Thyroid gland (tissue), 4 donors: ENCODE results near the gene PRRG2. TPM values are rescaled to one million over a fixed set of nuclear protein-coding genes. Genes with fewer than 3 reads are reported as not detected.

ENCODE experiments used
- DNase-seq, 2 donors: peaks; one replicate each; pipeline ENCODE4 v3.0.0-alpha.2; 2019
- H3K27ac ChIP-seq, 3 donors: fragments of 200-600 bp; sonication (generic); 1 replicate in 2 of 3; 2 replicates in 1 of 3; pipeline ENCODE4 v1.5.1; 2016 to 2019; ENCODE audit warnings: mild to moderate bottlenecking in 1 of 3, moderate library complexity in 1 of 3
- H3K27me3 ChIP-seq: fragments of 200-600 bp; sonication (generic); one replicate; pipeline ENCODE4 v1.5.1; 2019
- H3K36me3 ChIP-seq, 2 donors: fragments of 200-600 bp; sonication (generic); one replicate each; pipeline ENCODE4 v1.5.1; 2016 to 2019
- H3K4me1 ChIP-seq, 2 donors: fragments of 200-600 bp; sonication (generic); one replicate each; pipeline ENCODE4 v1.5.1; 2017 to 2019
- H3K4me3 ChIP-seq, 3 donors: fragments of 200-600 bp; sonication (generic); replicated peaks in 1 of 3; 1 replicate in 2 of 3; 2 replicates in 1 of 3; pipeline ENCODE4 v1.5.1; 2016; ENCODE audit warnings: mild to moderate bottlenecking in 1 of 3
- H3K9me3 ChIP-seq: fragments of 200-600 bp; sonication (generic); one replicate; pipeline ENCODE4 v1.5.1; 2017
- POLR2A ChIP-seq, 2 donors: fragments of 450-650 bp; IDR thresholded peaks; one replicate each; pipeline ENCODE4 v1.6.1; 2017; ENCODE audit warnings: antibody characterized with exemption in 2 of 2, mild to moderate bottlenecking in 2 of 2, moderate library complexity in 1 of 2
- WGBS, 2 donors: methylation state at CpG; one replicate each; pipeline ENCODE4 v1.1.5; 2017; 5-methylcytosine and 5-hydroxymethylcytosine counted together
- intact Hi-C: fragments of 100-400 bp; cut with DNase I; formaldehyde crosslinking; loops from one replicate; pipeline ENCODE4 v1.15.1; 2023
- total RNA-seq, 4 donors: library from RNA; depleted of rRNA; stranded (reverse); fragments of >200 nt; gene quantifications; one replicate each; pipeline ENCODE4 v1.2.3, GENCODE V29; 2016
- TF ChIP-seq, protein P1 (sequence below), 6 experiments: fragments of 200-600 bp in 3 of 6; fragments of 450-650 bp in 3 of 6; sonication (generic) in 3 of 6; IDR thresholded peaks; one replicate each; pipeline ENCODE4 v1.5.1; 2016 to 2019; ENCODE audit warnings: antibody characterized with exemption in 6 of 6, mild to moderate bottlenecking in 2 of 6, inconsistent platforms in 1 of 6, moderate library complexity in 1 of 6

Gene PRRG2
- total RNA-seq, 4 donors from 2014 or later = 8.9 to 29.6 (median 25.0) TPM

- intact Hi-C loops = no loop called here
- WGBS, 2 donors = 34 to 58% methylated on average over 2 of the region's 2 CpGs
- H3K36me3 ChIP-seq = no peaks in the 10 kb centered on the region
Measured at GRCh38 chr19:49583239-49583638, 2.1 kb downstream of the PRRG2 start.

GRCh38 chr19:49585023-49585422, 3.9 kb downstream of the PRRG2 start:
- DNase-seq = no peak
- Histone ChIP-seq H3K9me3 (no peaks in the 10 kb centered on the region), H3K4me3 (no peak overlapping the region), H3K27me3 (no peaks in the 10 kb centered on the region), H3K36me3 (no peaks in the 10 kb centered on the region), H3K4me1 (peaks cover 4 to 5% of the 10 kb centered on the region in 2 donors), H3K27ac (no peak overlapping the region)
- TF ChIP-seq, protein P1, sequence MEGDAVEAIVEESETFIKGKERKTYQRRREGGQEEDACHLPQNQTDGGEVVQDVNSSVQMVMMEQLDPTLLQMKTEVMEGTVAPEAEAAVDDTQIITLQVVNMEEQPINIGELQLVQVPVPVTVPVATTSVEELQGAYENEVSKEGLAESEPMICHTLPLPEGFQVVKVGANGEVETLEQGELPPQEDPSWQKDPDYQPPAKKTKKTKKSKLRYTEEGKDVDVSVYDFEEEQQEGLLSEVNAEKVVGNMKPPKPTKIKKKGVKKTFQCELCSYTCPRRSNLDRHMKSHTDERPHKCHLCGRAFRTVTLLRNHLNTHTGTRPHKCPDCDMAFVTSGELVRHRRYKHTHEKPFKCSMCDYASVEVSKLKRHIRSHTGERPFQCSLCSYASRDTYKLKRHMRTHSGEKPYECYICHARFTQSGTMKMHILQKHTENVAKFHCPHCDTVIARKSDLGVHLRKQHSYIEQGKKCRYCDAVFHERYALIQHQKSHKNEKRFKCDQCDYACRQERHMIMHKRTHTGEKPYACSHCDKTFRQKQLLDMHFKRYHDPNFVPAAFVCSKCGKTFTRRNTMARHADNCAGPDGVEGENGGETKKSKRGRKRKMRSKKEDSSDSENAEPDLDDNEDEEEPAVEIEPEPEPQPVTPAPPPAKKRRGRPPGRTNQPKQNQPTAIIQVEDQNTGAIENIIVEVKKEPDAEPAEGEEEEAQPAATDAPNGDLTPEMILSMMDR (IDR thresholded peaks at IDR 0.05) = no peak
- no peak for TF ChIP-seq POLR2A (IDR thresholded peaks at IDR 0.05)
- intact Hi-C loops = no loop called here
- WGBS, 2 donors = 57 to 64% methylated on average over 6 to 8 of the region's 8 CpGs

More at GRCh38 chr19:49583239-49583638, 2.1 kb downstream of the PRRG2 start:
- DNase-seq = no peak
- Histone ChIP-seq H3K4me3 (no peak overlapping the region), H3K4me1 (peaks cover 4 to 5% of the 10 kb centered on the region in 2 donors), H3K9me3 (no peaks in the 10 kb centered on the region), H3K27ac (no peak overlapping the region), H3K27me3 (no peaks in the 10 kb centered on the region)
- no peak for TF ChIP-seq POLR2A (IDR thresholded peaks at IDR 0.05)
- TF ChIP-seq, protein P1 (IDR thresholded peaks at IDR 0.05) = no peak

GRCh38 chr19:49587227-49587626, 6.1 kb downstream of the PRRG2 start:
- WGBS, 2 donors = 88 to 90% methylated on average over 8 of the region's 8 CpGs

GRCh38 chr19:49588365-49589122, 7.4 kb downstream of the PRRG2 start:
- no peaks in the 10 kb centered on the region for H3K9me3 ChIP-seq
- no peaks in the 10 kb centered on the region for H3K36me3 ChIP-seq
- H3K4me3 ChIP-seq = no peak overlapping the region
- intact Hi-C loops = no loop called here
- H3K27ac ChIP-seq = no peak overlapping the region
- peaks cover 10 to 12% of the 10 kb centered on the region in 2 donors for H3K4me1 ChIP-seq
- no peak for DNase-seq
- no peak for TF ChIP-seq POLR2A (IDR thresholded peaks at IDR 0.05)
- TF ChIP-seq, protein P1 (IDR thresholded peaks at IDR 0.05) = no peak
- whole genome bisulfite sequencing, 2 donors = 91 to 95% methylated on average over 17 to 18 of the region's 18 CpGs
- H3K27me3 ChIP-seq = no peaks in the 10 kb centered on the region

More at GRCh38 chr19:49587227-49587626, 6.1 kb downstream of the PRRG2 start:
- H3K4me1 ChIP-seq = peaks cover 0 to 3% of the 10 kb centered on the region in 2 donors
- no peak overlapping the region for H3K27ac ChIP-seq
- intact Hi-C loops = no loop called here
- no peaks in the 10 kb centered on the region for H3K9me3 ChIP-seq
- no peaks in the 10 kb centered on the region for H3K27me3 ChIP-seq
- H3K4me3 ChIP-seq = no peak overlapping the region
- DNase-seq = no peak
- TF ChIP-seq, protein P1 (IDR thresholded peaks at IDR 0.05) = no peak
- TF ChIP-seq POLR2A (IDR thresholded peaks at IDR 0.05) = no peak
- no peaks in the 10 kb centered on the region for H3K36me3 ChIP-seq

GRCh38 chr19:49589502-49589905, 8.4 kb downstream of the PRRG2 start:
- Histone ChIP-seq H3K4me1 (peaks cover 12 to 14% of the 10 kb centered on the region in 2 donors), H3K27me3 (no peaks in the 10 kb centered on the region), H3K9me3 (no peaks in the 10 kb centered on the region), H3K4me3 (peak overlapping the region in 1 of 3 donors; percentile 75), H3K36me3 (peaks cover 3% of the 10 kb centered on the region in 2 donors), H3K27ac (peak overlapping the region in 2 of 3 donors; percentile 75 to 94)
- 58 to 64% methylated on average over 5 of the region's 5 CpGs for WGBS, 2 donors
- intact Hi-C loops = no loop called here
- no peak for DNase-seq
- TF ChIP-seq POLR2A (IDR thresholded peaks at IDR 0.05) = no peak
- TF ChIP-seq, protein P1 (IDR thresholded peaks at IDR 0.05) = no peak
